OCI-LY3 (cell line): ENCODE measurements around the gene KCNIP4.

Source experiments
- H2AFZ ChIP-seq: fragments of 200-600, 300-600 bp; shearing (Covaris generic); 2 replicates; pipeline ENCODE4 v1.6.0; 2014; ENCODE audit warnings: antibody characterized with exemption, low read depth, low read length
- H3K27ac ChIP-seq: fragments of 200-600, 300-600 bp; sonication (generic); 2 replicates; pipeline ENCODE4 v1.5.1; 2014; ENCODE audit warnings: mild to moderate bottlenecking, low read length, moderate library complexity, mixed read lengths
- H3K27me3 ChIP-seq: fragments of 200-600, 300-600 bp; sonication (generic); 2 replicates; pipeline ENCODE4 v1.6.1; 2014; ENCODE audit warnings: low read depth, low read length, mixed read lengths
- H3K36me3 ChIP-seq: fragments of 200-600, 300-600 bp; sonication (generic); replicated peaks from 2 replicates; pipeline ENCODE3; 2014; ENCODE audit warnings: low read depth, low read length, mixed read lengths
- H3K4me1 ChIP-seq: fragments of 300-600, 200-600 bp; sonication (generic); 2 replicates; pipeline ENCODE4 v1.6.1; 2014; ENCODE audit warnings: low read length, mixed read lengths
- H3K4me2 ChIP-seq: fragments of 200-600, 300-600 bp; sonication (generic); 2 replicates; pipeline ENCODE4 v1.6.1; 2014; ENCODE audit warnings: low read length, mixed read lengths
- H3K4me3 ChIP-seq: fragments of 300-600, 200-600 bp; sonication (generic); 2 replicates; pipeline ENCODE4 v1.5.1; 2014; ENCODE audit warnings: antibody characterized with exemption, mild to moderate bottlenecking, low read length, moderate library complexity
- H3K79me2 ChIP-seq: fragments of 300-600, 200-600 bp; shearing (Covaris generic); 2 replicates; pipeline ENCODE4 v1.6.1; 2014; ENCODE audit warnings: mild to moderate bottlenecking, low read length, mixed read lengths
- H3K9ac ChIP-seq: fragments of 300-600, 200-600 bp; shearing (Covaris generic); 2 replicates; pipeline ENCODE4 v1.6.0; 2014; ENCODE audit warnings: mild to moderate bottlenecking, low read length, moderate library complexity
- H3K9me3 ChIP-seq: fragments of 200-600, 300-600 bp; shearing (Covaris generic); 2 replicates; pipeline ENCODE4 v1.6.1; 2014; ENCODE audit warnings: low read length, mixed read lengths; ENCODE audit not compliant: insufficient read depth
- H4K20me1 ChIP-seq: fragments of 200-600, 300-600 bp; sonication (generic); 2 replicates; pipeline ENCODE4 v1.6.1; 2016; ENCODE audit warnings: low read length, mixed read lengths; ENCODE audit not compliant: insufficient read depth
- CTCF ChIP-seq: fragments of 200-600, 300-600 bp; sonication (generic); IDR thresholded peaks from 2 replicates; pipeline ENCODE4 v1.5.1; 2014; ENCODE audit warnings: antibody characterized with exemption, low read length, low read depth
- EZH2phosphoT487 ChIP-seq: fragments of 200-600 bp; shearing (Covaris generic); IDR thresholded peaks from 2 replicates; pipeline ENCODE4 v1.6.1; 2018; ENCODE audit warnings: antibody characterized with exemption, mixed run types, low read depth

The KCNIP4 gene

GRCh38 chr4:21952549-21952948 is 4.0 kb upstream of the KCNIP4 start:
- H3K4me3 ChIP-seq: no peak overlapping the region
- peak overlapping the region; percentile 20; the same call in 1 of the 2 replicates for H3K4me2 ChIP-seq
- no peaks in the 10 kb centered on the region for H3K36me3 ChIP-seq
- H3K4me1 ChIP-seq: peaks cover 11% of the 10 kb centered on the region
- H3K9me3 ChIP-seq: no peaks in the 10 kb centered on the region
- H3K27me3 ChIP-seq: no peaks in the 10 kb centered on the region
- no peaks in the 10 kb centered on the region for H3K79me2 ChIP-seq
- no peak overlapping the region for H2AFZ ChIP-seq
- H3K9ac ChIP-seq: no peak overlapping the region
- H4K20me1 ChIP-seq: no peaks in the 10 kb centered on the region
- H3K27ac ChIP-seq: no peak overlapping the region
- no peak for TF ChIP-seq EZH2phosphoT487
- TF ChIP-seq CTCF: no peak

DNA sequence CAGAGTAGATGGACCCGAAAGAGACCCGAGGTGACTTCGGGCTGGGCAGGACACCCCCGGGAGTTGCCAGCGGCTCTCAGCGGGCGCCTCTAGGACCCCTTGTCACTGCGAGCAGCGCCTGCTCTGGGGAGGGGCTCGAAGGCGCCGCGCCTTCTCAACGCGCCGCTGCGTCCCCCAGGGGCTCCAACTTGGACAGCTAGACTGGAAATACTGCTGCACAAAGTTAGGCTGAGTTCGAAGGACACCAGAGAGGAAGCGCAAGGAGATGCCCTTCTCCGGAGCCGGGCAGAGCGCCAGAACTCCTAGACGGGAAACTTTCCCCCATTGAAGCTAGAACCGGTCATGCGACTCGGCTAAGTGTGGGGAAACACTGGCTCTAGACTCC is 493 bp upstream of the KCNIP4 start:
- Histone ChIP-seq H3K36me3 (no peaks in the 10 kb centered on the region), H2AFZ (no peak overlapping the region), H3K4me2 (no peak overlapping the region), H3K27me3 (no peaks in the 10 kb centered on the region), H3K27ac (no peak overlapping the region), H3K4me3 (no peak overlapping the region), H3K9me3 (no peaks in the 10 kb centered on the region), H3K9ac (no peak overlapping the region), H3K4me1 (peaks cover 11% of the 10 kb centered on the region), H4K20me1 (no peaks in the 10 kb centered on the region), H3K79me2 (no peaks in the 10 kb centered on the region)
- TF ChIP-seq CTCF (no peak), EZH2phosphoT487 (no peak)

DNA sequence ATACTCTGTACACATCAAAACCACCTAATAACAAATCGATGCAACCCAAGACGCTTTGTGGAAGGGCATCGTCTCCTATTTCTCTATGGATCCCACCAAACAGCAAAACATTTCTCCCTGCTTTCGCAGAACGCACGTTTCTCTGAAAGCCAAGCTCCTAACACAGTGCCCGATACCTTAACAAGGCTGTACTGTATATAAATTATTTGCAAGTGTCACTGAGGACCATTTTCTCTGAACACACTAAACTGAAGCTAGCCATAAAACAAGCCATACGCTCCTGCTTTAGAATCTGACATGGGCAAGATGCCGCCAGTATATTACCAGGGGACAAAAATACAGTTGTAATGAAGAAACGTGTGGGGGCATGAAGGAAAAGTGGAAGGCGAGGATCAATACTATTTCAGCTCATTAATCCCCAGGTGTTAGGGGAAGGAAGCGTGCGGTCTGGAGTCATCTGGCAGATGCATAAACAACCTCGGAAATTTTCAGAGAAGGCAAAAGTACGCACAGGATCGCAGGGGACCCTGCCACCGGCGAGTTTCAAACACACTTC is 703 bp downstream of the KCNIP4 start:
- TF ChIP-seq CTCF: no peak
- Histone ChIP-seq H3K9me3 (no peaks in the 10 kb centered on the region), H3K4me3 (no peak overlapping the region), H3K4me1 (peaks cover 10% of the 10 kb centered on the region), H3K79me2 (no peaks in the 10 kb centered on the region), H4K20me1 (no peaks in the 10 kb centered on the region), H2AFZ (no peak overlapping the region), H3K27me3 (no peaks in the 10 kb centered on the region), H3K36me3 (no peaks in the 10 kb centered on the region), H3K4me2 (no peak overlapping the region), H3K9ac (no peak overlapping the region), H3K27ac (no peak overlapping the region)

- no peaks in the 10 kb centered on the region for H3K79me2 ChIP-seq
- H4K20me1 ChIP-seq: no peaks in the 10 kb centered on the region
- no peak overlapping the region for H3K4me2 ChIP-seq
- no peak overlapping the region for H3K4me3 ChIP-seq
- no peak overlapping the region for H3K27ac ChIP-seq
- no peak overlapping the region for H2AFZ ChIP-seq
- TF ChIP-seq CTCF (no peak), EZH2phosphoT487 (no peak)
- no peak overlapping the region for H3K9ac ChIP-seq
- H3K9me3 ChIP-seq: no peaks in the 10 kb centered on the region
- no peaks in the 10 kb centered on the region for H3K4me1 ChIP-seq
- H3K36me3 ChIP-seq: no peaks in the 10 kb centered on the region
- H3K27me3 ChIP-seq: no peaks in the 10 kb centered on the region
Observed at GRCh38 chr4:21946858-21947257, 1.7 kb downstream of the KCNIP4 start.
